Posterior cingulate gyrus (tissue), 11 donors: Measurements from ENCODE around the gene SMAD4.
A peak's percentile ranks its signal among the peaks of the same experiment; 100 is the strongest.
"Not testable (repeated sequence)": the region's sequence is repeated elsewhere in the genome, so short reads cannot be mapped to it uniquely, and the experiment has no call there.

Experiments
- DNase-seq, 10 donors: peaks; one replicate each; pipeline versions ENCODE4 v3.0.0 to v3.0.0-alpha.2; 2020 to 2021; ENCODE audit warnings: mixed read lengths in 3 of 10
- intact Hi-C: fragments of 100-400 bp; cut with DNase I; formaldehyde crosslinking; loops from one replicate; pipeline ENCODE4 v1.15.1; 2023

Gene SMAD4

GRCh38 chr18:51029694-51030536 lies at the start of gene SMAD4:
Gene SMAD4 (plus strand): TSS chr18:51030213. CDS start chr18:51047047, 16,834 bp downstream.
- intact Hi-C loops = loop anchor here (1.0 to 10.0 kb wide), 4 partner anchors 62 to 745 kb away; partner anchors contain the start of genes CXXC1, ELAC1, MBD1 and ME2
- peak; percentile 90 to 99 (median 96) for DNase-seq

- intact Hi-C loops = no loop called here
- no peak for DNase-seq
Observed at GRCh38 chr18:50981381-50981780, 48.6 kb upstream of the SMAD4 start.

- intact Hi-C loops = no loop called here
- no peak for DNase-seq
Observed at GRCh38 chr18:50982086-50982801, 47.8 kb upstream of the SMAD4 start.

GRCh38 chr18:50982802-50983179 lies 47.2 kb upstream of the SMAD4 start:
- intact Hi-C loops = no loop called here
- no peak for DNase-seq

GRCh38 chr18:50986360-50987087 lies 43.5 kb upstream of the SMAD4 start:
- intact Hi-C loops = no loop called here
- DNase-seq = peak in 4 of 10 donors; percentile 10 to 81 (median 18)

GRCh38 chr18:50987261-50987660 lies 42.8 kb upstream of the SMAD4 start:
- intact Hi-C loops = no loop called here
- no peak for DNase-seq

- intact Hi-C loops = no loop called here
- no peak for DNase-seq
Observed at GRCh38 chr18:50989711-50990110, 40.3 kb upstream of the SMAD4 start.

GRCh38 chr18:50992351-50992762 lies 37.7 kb upstream of the SMAD4 start:
- DNase-seq = no peak
- intact Hi-C loops = no loop called here

- intact Hi-C loops = no loop called here
- no peak for DNase-seq
Observed at GRCh38 chr18:50994031-50994430, 36.0 kb upstream of the SMAD4 start.

GRCh38 chr18:51003174-51003573 lies 26.8 kb upstream of the SMAD4 start:
- intact Hi-C loops, DNase-seq: not testable (repeated sequence)

- intact Hi-C loops = no loop called here
- no peak for DNase-seq
Observed at GRCh38 chr18:51006061-51006818, 23.8 kb upstream of the SMAD4 start.

GRCh38 chr18:51006948-51007789 lies 22.8 kb upstream of the SMAD4 start:
- DNase-seq = no peak
- intact Hi-C loops = no loop called here

- intact Hi-C loops = no loop called here
- DNase-seq = no peak
Observed at GRCh38 chr18:51007790-51008139, 22.2 kb upstream of the SMAD4 start.

- DNase-seq = no peak
- intact Hi-C loops = no loop called here
Observed at GRCh38 chr18:51009072-51009471, 20.9 kb upstream of the SMAD4 start.

GRCh38 chr18:51010218-51010617 lies 19.8 kb upstream of the SMAD4 start:
- DNase-seq = no peak
- intact Hi-C loops = no loop called here

- intact Hi-C loops = no loop called here
- DNase-seq = no peak
Observed at GRCh38 chr18:51011709-51012108, 18.3 kb upstream of the SMAD4 start.

- intact Hi-C loops = no loop called here
- no peak for DNase-seq
Observed at GRCh38 chr18:51012441-51012840, 17.6 kb upstream of the SMAD4 start.

- no peak for DNase-seq
- intact Hi-C loops = no loop called here
Observed at GRCh38 chr18:51013259-51013658, 16.8 kb upstream of the SMAD4 start.

- intact Hi-C loops = no loop called here
- peak in 2 of 10 donors; percentile 10 to 71 for DNase-seq
Observed at GRCh38 chr18:51017140-51017879, 12.7 kb upstream of the SMAD4 start.
